Left ventricle myocardium inferior (tissue), 1 donor: Measurements from ENCODE around the gene LRRC43. TPM values are rescaled to one million over a fixed set of nuclear protein-coding genes. Genes with fewer than 3 reads are reported as not detected.

Experiments
- DNase-seq: peaks from one replicate; pipeline ENCODE4 v3.0.0-alpha.2; 2020
- H3K27ac ChIP-seq: fragments of 200-600 bp; replicated peaks from 2 replicates; pipeline ENCODE4 v1.8.0; 2021
- H3K27me3 ChIP-seq: fragments of 200-600 bp; 2 replicates; pipeline ENCODE4 v1.8.0; 2021; ENCODE audit warnings: low read depth
- H3K36me3 ChIP-seq: fragments of 200-600 bp; 2 replicates; pipeline ENCODE4 v1.8.0; 2021
- H3K4me1 ChIP-seq: fragments of 200-600 bp; 2 replicates; pipeline ENCODE4 v1.8.0; 2021
- H3K4me3 ChIP-seq: fragments of 200-600 bp; 2 replicates; pipeline ENCODE4 v1.8.0; 2021; ENCODE audit warnings: mild to moderate bottlenecking, moderate library complexity
- H3K9me3 ChIP-seq: fragments of 200-600 bp; replicated peaks from 2 replicates; pipeline ENCODE4 v1.8.0; 2021
- CTCF ChIP-seq: fragments of 200-600 bp; IDR thresholded peaks from 2 replicates; pipeline ENCODE4 v1.8.0; 2021; ENCODE audit warnings: antibody characterized with exemption, mild to moderate bottlenecking, borderline replicate concordance
- intact Hi-C: fragments of 100-400 bp; cut with micrococcal nuclease; formaldehyde crosslinking; loops from one replicate; pipeline ENCODE4 v1.11.0; 2022
- total RNA-seq: library from RNA; stranded (reverse); fragmentation: NEBNext Ultra II Directional; extraction: Animal tissue kit (Norgen Biotek cat#: 25700); gene quantifications from one replicate; pipeline ENCODE4 v1.2.1, GENCODE V29; 2021
- donor health status: DM: no; HTN: yes; CAD: no; lungs with severe emphysema.

LRRC43 gene
- total RNA-seq, 1 donor from 2014 or later: 0.74 TPM

- H3K27ac ChIP-seq: no peak overlapping the region
- no peaks in the 10 kb centered on the region for H3K9me3 ChIP-seq
- peaks cover 24% of the 10 kb centered on the region for H3K27me3 ChIP-seq
- no peaks in the 10 kb centered on the region for H3K36me3 ChIP-seq
- intact Hi-C loops: no loop called here
- H3K4me1 ChIP-seq: peaks cover 8% of the 10 kb centered on the region
- TF ChIP-seq CTCF: no peak
- DNase-seq: no peak
- H3K4me3 ChIP-seq: peak overlapping the region; percentile 65
Measured at GRCh38 chr12:122183588-122183940, 641 bp downstream of the LRRC43 start.

- intact Hi-C loops: no loop called here
- H3K4me3 ChIP-seq: no peak overlapping the region
- DNase-seq: no peak
- H3K27me3 ChIP-seq: peaks cover 29% of the 10 kb centered on the region
- H3K4me1 ChIP-seq: peaks cover 8% of the 10 kb centered on the region
- no peaks in the 10 kb centered on the region for H3K36me3 ChIP-seq
- TF ChIP-seq CTCF: no peak
- no peaks in the 10 kb centered on the region for H3K9me3 ChIP-seq
- no peak overlapping the region for H3K27ac ChIP-seq
Measured at GRCh38 chr12:122184517-122184916, 1.6 kb downstream of the LRRC43 start.

- no peaks in the 10 kb centered on the region for H3K9me3 ChIP-seq
- no peak overlapping the region for H3K27ac ChIP-seq
- no peak overlapping the region for H3K4me3 ChIP-seq
- DNase-seq: no peak
- no peak for TF ChIP-seq CTCF
- intact Hi-C loops: no loop called here
- H3K4me1 ChIP-seq: peaks cover 8% of the 10 kb centered on the region
- peaks cover 35% of the 10 kb centered on the region for H3K27me3 ChIP-seq
- no peaks in the 10 kb centered on the region for H3K36me3 ChIP-seq
Measured at GRCh38 chr12:122185079-122185478, 2.2 kb downstream of the LRRC43 start.

- Histone ChIP-seq H3K9me3 (no peaks in the 10 kb centered on the region), H3K27ac (no peak overlapping the region), H3K27me3 (peaks cover 38% of the 10 kb centered on the region), H3K4me1 (peaks cover 8% of the 10 kb centered on the region), H3K4me3 (no peak overlapping the region), H3K36me3 (no peaks in the 10 kb centered on the region)
- no peak for TF ChIP-seq CTCF
- no peak for DNase-seq
- intact Hi-C loops: no loop called here
Measured at GRCh38 chr12:122185494-122186082, 2.7 kb downstream of the LRRC43 start.

- Histone ChIP-seq H3K27me3 (peaks cover 33% of the 10 kb centered on the region), H3K27ac (no peak overlapping the region), H3K9me3 (no peaks in the 10 kb centered on the region), H3K36me3 (no peaks in the 10 kb centered on the region), H3K4me1 (peaks cover 8% of the 10 kb centered on the region), H3K4me3 (no peak overlapping the region)
- no peak for TF ChIP-seq CTCF
- intact Hi-C loops: no loop called here
- no peak for DNase-seq
Measured at GRCh38 chr12:122187466-122187865, 4.5 kb downstream of the LRRC43 start.
